Measurements from ENCODE around the gene MAPK1.
"Not testable (repeated sequence)": the region's sequence is repeated elsewhere in the genome, so short reads cannot be mapped to it uniquely, and the experiment has no call there.

Gene MAPK1

DNA sequence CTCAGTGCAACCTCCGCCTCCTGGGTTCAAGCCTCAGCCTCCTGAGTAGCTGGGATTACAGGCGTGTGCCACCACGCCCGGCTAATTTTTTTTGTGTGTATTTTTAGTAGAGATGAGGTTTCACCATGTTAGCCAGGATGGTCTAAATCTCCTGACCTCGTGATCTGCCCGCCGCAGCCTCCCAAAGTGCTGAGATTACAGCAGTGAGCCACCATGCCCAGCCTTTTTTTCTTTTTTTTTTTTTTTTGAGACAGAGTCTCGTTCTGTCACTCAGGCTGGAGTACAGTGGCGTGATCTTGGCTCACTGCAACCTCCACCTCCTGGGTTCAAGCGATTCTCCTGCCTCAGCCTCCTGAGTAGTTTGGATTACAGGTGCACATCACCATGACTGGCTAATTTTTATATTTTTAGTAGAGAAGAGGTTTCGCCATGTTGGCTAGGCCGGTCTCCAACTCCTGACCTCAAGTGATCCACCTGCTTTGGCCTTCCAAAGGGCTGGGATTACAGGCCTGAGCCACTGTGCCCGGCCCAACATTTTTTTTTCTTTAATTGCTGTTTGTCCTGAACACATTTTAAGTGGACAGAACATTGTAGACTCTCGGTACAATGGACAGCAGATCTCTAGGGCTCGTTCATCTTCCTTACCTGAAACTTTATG is 146.1 kb downstream of the MAPK1 start:
- H3K27ac ChIP-seq (ENCODE audit: extremely low read depth, low read depth, low read length); H3K4me3 ChIP-seq (ENCODE audit: low read depth, low read length); H3K36me3 ChIP-seq (ENCODE audit: control insufficient read depth in 2 of 2, insufficient read depth in 1 of 2, low read length in 2 of 2); H3K4me1 ChIP-seq (ENCODE audit: control insufficient read depth, insufficient read depth, low read length); H3K9me3 ChIP-seq (ENCODE audit: control insufficient read depth, insufficient read depth, low read depth, low read length): not testable (repeated sequence)
- POLR2A ChIA-PET: interaction anchor here (0.6 kb wide), 2 partner anchors 164 to 226 kb away, joined by 4 to 5 read pairs; no protein-coding TSS in a partner anchor
- CTCF ChIA-PET: interaction anchor here (0.6 to 1.2 kb wide), 3 partner anchors 49 to 232 kb away, joined by 3 to 4 read pairs (median 3); no protein-coding TSS in a partner anchor

DNA sequence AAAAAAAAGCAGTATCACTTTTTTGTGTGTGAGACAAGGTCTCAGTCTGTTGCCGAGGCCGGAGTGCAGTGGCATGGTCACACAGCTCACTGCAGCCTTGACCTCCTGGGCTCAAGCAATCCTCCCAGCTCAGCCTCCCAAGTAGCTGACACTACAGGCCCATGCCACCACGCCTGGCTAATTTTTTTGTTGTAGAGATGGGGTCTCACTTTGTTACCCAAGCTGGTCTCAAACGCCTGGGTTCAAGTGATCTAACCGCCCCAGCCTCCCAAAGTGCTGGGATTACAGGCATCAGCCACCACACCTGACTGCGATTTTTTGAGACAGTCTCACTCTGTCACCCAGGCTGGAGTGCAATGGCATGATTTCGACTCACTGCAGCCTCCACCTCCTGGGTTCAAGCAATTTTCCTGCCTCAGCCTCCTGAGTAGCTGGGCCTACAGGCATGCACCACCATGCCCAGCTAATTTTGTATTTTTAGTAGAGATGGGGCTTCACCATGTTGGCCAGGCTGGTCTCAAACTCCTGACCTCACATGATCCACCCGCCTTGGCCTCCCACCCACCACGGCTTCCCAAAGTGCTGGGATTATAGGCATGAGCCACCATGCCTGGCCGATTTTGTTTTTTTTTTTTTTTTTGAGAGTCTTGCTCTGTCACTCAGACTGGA is 147.1 kb downstream of the MAPK1 start:
- H3K27ac ChIP-seq (ENCODE audit: extremely low read depth, low read depth, low read length); H3K36me3 ChIP-seq (ENCODE audit: control insufficient read depth in 2 of 2, insufficient read depth in 1 of 2, low read length in 2 of 2); H3K4me1 ChIP-seq (ENCODE audit: control insufficient read depth, insufficient read depth, low read length); H3K9me3 ChIP-seq (ENCODE audit: control insufficient read depth, insufficient read depth, low read depth, low read length); H3K4me3 ChIP-seq (ENCODE audit: low read depth, low read length): not testable (repeated sequence)
- ChIA-PET POLR2A (interaction anchor here (0.6 to 1.2 kb wide), 4 partner anchors 14 to 417 kb away, joined by 3 to 5 read pairs (median 4); no protein-coding TSS in a partner anchor), CTCF (interaction anchor here (0.6 to 1.2 kb wide), 4 partner anchors 8 to 706 kb away, joined by 3 to 5 read pairs (median 4); no protein-coding TSS in a partner anchor)

GRCh38 chr22:21719024-21719423 is 148.4 kb downstream of the MAPK1 start:
- no peak for TF ChIP-seq ZNF701 (tag by site-specific recombination; IDR thresholded peaks at IDR 0.05)
- TF ChIP-seq, protein P1, sequence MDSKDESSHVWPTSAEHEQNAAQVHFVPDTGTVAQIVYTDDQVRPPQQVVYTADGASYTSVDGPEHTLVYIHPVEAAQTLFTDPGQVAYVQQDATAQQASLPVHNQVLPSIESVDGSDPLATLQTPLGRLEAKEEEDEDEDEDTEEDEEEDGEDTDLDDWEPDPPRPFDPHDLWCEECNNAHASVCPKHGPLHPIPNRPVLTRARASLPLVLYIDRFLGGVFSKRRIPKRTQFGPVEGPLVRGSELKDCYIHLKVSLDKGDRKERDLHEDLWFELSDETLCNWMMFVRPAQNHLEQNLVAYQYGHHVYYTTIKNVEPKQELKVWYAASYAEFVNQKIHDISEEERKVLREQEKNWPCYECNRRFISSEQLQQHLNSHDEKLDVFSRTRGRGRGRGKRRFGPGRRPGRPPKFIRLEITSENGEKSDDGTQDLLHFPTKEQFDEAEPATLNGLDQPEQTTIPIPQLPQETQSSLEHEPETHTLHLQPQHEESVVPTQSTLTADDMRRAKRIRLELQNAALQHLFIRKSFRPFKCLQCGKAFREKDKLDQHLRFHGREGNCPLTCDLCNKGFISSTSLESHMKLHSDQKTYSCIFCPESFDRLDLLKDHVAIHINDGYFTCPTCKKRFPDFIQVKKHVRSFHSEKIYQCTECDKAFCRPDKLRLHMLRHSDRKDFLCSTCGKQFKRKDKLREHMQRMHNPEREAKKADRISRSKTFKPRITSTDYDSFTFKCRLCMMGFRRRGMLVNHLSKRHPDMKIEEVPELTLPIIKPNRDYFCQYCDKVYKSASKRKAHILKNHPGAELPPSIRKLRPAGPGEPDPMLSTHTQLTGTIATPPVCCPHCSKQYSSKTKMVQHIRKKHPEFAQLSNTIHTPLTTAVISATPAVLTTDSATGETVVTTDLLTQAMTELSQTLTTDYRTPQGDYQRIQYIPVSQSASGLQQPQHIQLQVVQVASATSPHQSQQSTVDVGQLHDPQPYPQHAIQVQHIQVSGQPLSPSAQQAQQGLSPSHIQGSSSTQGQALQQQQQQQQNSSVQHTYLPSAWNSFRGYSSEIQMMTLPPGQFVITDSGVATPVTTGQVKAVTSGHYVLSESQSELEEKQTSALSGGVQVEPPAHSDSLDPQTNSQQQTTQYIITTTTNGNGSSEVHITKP (tag by site-specific recombination; IDR thresholded peaks at IDR 0.05): no peak
- no peak for TF ChIP-seq ZNF544 (tag by site-specific recombination; IDR thresholded peaks at IDR 0.05)
- no peak for TF ChIP-seq ZNF48 (tag by site-specific recombination; IDR thresholded peaks at IDR 0.05)
- TF ChIP-seq ZNF624 (tag by site-specific recombination; IDR thresholded peaks at IDR 0.05): no peak
- TF ChIP-seq ZBTB21 (tag by site-specific recombination; IDR thresholded peaks at IDR 0.05): no peak
- no peak for TF ChIP-seq ZBTB17 (tag by site-specific recombination; IDR thresholded peaks at IDR 0.05)
- no peak for TF ChIP-seq ZNF157 (tag by site-specific recombination; IDR thresholded peaks at IDR 0.05)
- TF ChIP-seq, protein P2, sequence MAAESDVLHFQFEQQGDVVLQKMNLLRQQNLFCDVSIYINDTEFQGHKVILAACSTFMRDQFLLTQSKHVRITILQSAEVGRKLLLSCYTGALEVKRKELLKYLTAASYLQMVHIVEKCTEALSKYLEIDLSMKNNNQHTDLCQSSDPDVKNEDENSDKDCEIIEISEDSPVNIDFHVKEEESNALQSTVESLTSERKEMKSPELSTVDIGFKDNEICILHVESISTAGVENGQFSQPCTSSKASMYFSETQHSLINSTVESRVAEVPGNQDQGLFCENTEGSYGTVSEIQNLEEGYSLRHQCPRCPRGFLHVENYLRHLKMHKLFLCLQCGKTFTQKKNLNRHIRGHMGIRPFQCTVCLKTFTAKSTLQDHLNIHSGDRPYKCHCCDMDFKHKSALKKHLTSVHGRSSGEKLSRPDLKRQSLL (tag by site-specific recombination; IDR thresholded peaks at IDR 0.05): no peak
- TF ChIP-seq, protein P3, sequence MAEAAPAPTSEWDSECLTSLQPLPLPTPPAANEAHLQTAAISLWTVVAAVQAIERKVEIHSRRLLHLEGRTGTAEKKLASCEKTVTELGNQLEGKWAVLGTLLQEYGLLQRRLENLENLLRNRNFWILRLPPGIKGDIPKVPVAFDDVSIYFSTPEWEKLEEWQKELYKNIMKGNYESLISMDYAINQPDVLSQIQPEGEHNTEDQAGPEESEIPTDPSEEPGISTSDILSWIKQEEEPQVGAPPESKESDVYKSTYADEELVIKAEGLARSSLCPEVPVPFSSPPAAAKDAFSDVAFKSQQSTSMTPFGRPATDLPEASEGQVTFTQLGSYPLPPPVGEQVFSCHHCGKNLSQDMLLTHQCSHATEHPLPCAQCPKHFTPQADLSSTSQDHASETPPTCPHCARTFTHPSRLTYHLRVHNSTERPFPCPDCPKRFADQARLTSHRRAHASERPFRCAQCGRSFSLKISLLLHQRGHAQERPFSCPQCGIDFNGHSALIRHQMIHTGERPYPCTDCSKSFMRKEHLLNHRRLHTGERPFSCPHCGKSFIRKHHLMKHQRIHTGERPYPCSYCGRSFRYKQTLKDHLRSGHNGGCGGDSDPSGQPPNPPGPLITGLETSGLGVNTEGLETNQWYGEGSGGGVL (tag by site-specific recombination; IDR thresholded peaks at IDR 0.05): no peak
- no peak for TF ChIP-seq ZNF311 (tag by site-specific recombination; IDR thresholded peaks at IDR 0.05; ENCODE audit: borderline replicate concordance)
- TF ChIP-seq, protein P4, sequence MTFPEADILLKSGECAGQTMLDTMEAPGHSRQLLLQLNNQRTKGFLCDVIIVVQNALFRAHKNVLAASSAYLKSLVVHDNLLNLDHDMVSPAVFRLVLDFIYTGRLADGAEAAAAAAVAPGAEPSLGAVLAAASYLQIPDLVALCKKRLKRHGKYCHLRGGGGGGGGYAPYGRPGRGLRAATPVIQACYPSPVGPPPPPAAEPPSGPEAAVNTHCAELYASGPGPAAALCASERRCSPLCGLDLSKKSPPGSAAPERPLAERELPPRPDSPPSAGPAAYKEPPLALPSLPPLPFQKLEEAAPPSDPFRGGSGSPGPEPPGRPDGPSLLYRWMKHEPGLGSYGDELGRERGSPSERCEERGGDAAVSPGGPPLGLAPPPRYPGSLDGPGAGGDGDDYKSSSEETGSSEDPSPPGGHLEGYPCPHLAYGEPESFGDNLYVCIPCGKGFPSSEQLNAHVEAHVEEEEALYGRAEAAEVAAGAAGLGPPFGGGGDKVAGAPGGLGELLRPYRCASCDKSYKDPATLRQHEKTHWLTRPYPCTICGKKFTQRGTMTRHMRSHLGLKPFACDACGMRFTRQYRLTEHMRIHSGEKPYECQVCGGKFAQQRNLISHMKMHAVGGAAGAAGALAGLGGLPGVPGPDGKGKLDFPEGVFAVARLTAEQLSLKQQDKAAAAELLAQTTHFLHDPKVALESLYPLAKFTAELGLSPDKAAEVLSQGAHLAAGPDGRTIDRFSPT (tag by site-specific recombination; IDR thresholded peaks at IDR 0.05): no peak
- Histone ChIP-seq H3K27ac (ENCODE audit: extremely low read depth, low read depth, low read length) (no peak overlapping the region), H3K4me3 (ENCODE audit: low read depth, low read length) (no peak overlapping the region), H3K9me3 (ENCODE audit: control insufficient read depth, insufficient read depth, low read depth, low read length) (no peaks in the 10 kb centered on the region), H3K36me3 (ENCODE audit: control insufficient read depth in 2 of 2, insufficient read depth in 1 of 2, low read length in 2 of 2) (no peaks in the 10 kb centered on the region), H3K4me1 (ENCODE audit: control insufficient read depth, insufficient read depth, low read length) (no peaks in the 10 kb centered on the region)
- POLR2A ChIA-PET: interaction anchor here (0.5 to 1.7 kb wide), 3 partner anchors 11 to 205 kb away, joined by 3 to 11 read pairs (median 4); partner anchors contain the start of gene YPEL1
- CTCF ChIA-PET: interaction anchor here (0.6 to 3.3 kb wide), 7 partner anchors 9 to 234 kb away, joined by 3 to 22 read pairs (median 3); partner anchors contain the start of gene PPM1F

Data from HEK293 (cell line).